H9 (cell line): ENCODE data around the gene SLC37A4. TPM values are rescaled to one million over a fixed set of nuclear protein-coding genes. Genes with fewer than 3 reads are reported as not detected.

Experiments used
- DNase-seq: peaks from one replicate; pipeline ENCODE4 v3.0.0-alpha.2; 2017
- H2AFZ ChIP-seq: one replicate; pipeline ENCODE4 v1.6.1; 2013; ENCODE audit warnings: mild to moderate bottlenecking, low read length, control low read depth, moderate library complexity
- H2AK5ac ChIP-seq: 2 replicates; pipeline ENCODE4 v1.6.1; 2013; ENCODE audit warnings: low read length, control low read depth, mixed read lengths; ENCODE audit not compliant: insufficient read length
- H2BK120ac ChIP-seq: one replicate; pipeline ENCODE4 v1.6.1; 2013; ENCODE audit warnings: low read depth, mild to moderate bottlenecking, low read length, control low read depth, inconsistent platforms; ENCODE audit not compliant: poor library complexity, severe bottlenecking
- H2BK12ac ChIP-seq: 2 replicates; pipeline ENCODE4 v1.6.1; 2013; ENCODE audit warnings: low read length, control low read depth, mixed read lengths, low read depth; ENCODE audit not compliant: insufficient read length
- H2BK15ac ChIP-seq: 2 replicates; pipeline ENCODE4 v1.6.1; 2013; ENCODE audit warnings: low read depth, low read length, control low read depth
- H2BK20ac ChIP-seq: one replicate; pipeline ENCODE4 v1.6.1; 2013; ENCODE audit warnings: low read depth, mild to moderate bottlenecking, low read length, control low read depth, inconsistent platforms; ENCODE audit not compliant: poor library complexity, severe bottlenecking
- H2BK5ac ChIP-seq: 2 replicates; pipeline ENCODE4 v1.6.1; 2013; ENCODE audit warnings: low read length, control low read depth, mixed read lengths; ENCODE audit not compliant: insufficient read length
- H3K14ac ChIP-seq: 2 replicates; pipeline ENCODE4 v1.6.1; 2013; ENCODE audit warnings: low read length, control low read depth; ENCODE audit not compliant: insufficient read depth
- H3K18ac ChIP-seq: 2 replicates; pipeline ENCODE4 v1.6.1; 2013; ENCODE audit warnings: low read depth, mild to moderate bottlenecking, mixed read lengths, low read length, control low read depth; ENCODE audit not compliant: insufficient read length
- H3K23ac ChIP-seq: 2 replicates; pipeline ENCODE4 v1.6.1; 2013; ENCODE audit warnings: low read length, control low read depth, mixed read lengths, low read depth; ENCODE audit not compliant: insufficient read length
- H3K23me2 ChIP-seq: 2 replicates; pipeline ENCODE4 v1.6.1; 2013; ENCODE audit warnings: low read depth, mild to moderate bottlenecking, mixed read lengths, low read length, control low read depth; ENCODE audit not compliant: insufficient read length, poor library complexity, severe bottlenecking
- H3K27ac ChIP-seq: 2 replicates; pipeline ENCODE4 v1.5.1; 2013; ENCODE audit warnings: low read length, control low read depth, mixed read lengths, low read depth; ENCODE audit not compliant: insufficient read length
- H3K27me3 ChIP-seq: 2 replicates; pipeline ENCODE4 v1.6.1; 2013; ENCODE audit warnings: low read length, control low read depth, inconsistent platforms; ENCODE audit not compliant: insufficient read depth
- H3K4ac ChIP-seq: 2 replicates; pipeline ENCODE4 v1.6.1; 2013; ENCODE audit warnings: low read depth, mild to moderate bottlenecking, control low read depth, inconsistent platforms, low read length, moderate library complexity
- H3K4me1 ChIP-seq: 2 replicates; pipeline ENCODE4 v1.6.1; 2013; ENCODE audit warnings: low read length, control low read depth, inconsistent platforms; ENCODE audit not compliant: insufficient read depth
- H3K4me2 ChIP-seq: 2 replicates; pipeline ENCODE4 v1.6.1; 2013; ENCODE audit warnings: low read length, control low read depth, mixed read lengths; ENCODE audit not compliant: insufficient read length, insufficient read depth
- H3K56ac ChIP-seq: 2 replicates; pipeline ENCODE4 v1.6.1; 2013; ENCODE audit warnings: low read depth, mild to moderate bottlenecking, mixed read lengths, low read length, control low read depth; ENCODE audit not compliant: insufficient read length
- H3K79me1 ChIP-seq: 2 replicates; pipeline ENCODE4 v1.6.1; 2013; ENCODE audit warnings: low read depth, mild to moderate bottlenecking, moderate library complexity, low read length, control low read depth, inconsistent platforms; ENCODE audit not compliant: insufficient read depth, poor library complexity, severe bottlenecking
- H3K79me2 ChIP-seq: 2 replicates; pipeline ENCODE4 v1.6.1; 2013; ENCODE audit warnings: low read length, control low read depth, inconsistent platforms; ENCODE audit not compliant: insufficient read depth
- H3K9ac ChIP-seq: 2 replicates; pipeline ENCODE4 v1.6.1; 2013; ENCODE audit warnings: low read length, control low read depth, mixed read lengths; ENCODE audit not compliant: insufficient read length; ENCODE audit errors: extremely low read depth
- H3K9me3 ChIP-seq: one replicate; pipeline ENCODE4 v1.6.1; 2013; ENCODE audit warnings: low read depth, low read length, inconsistent platforms; ENCODE audit not compliant: control insufficient read depth
- H3T11ph ChIP-seq: one replicate; pipeline ENCODE4 v1.6.1; 2013; ENCODE audit warnings: mild to moderate bottlenecking, low read length, control low read depth, inconsistent platforms
- H4K20me1 ChIP-seq: one replicate; pipeline ENCODE4 v1.6.1; 2013; ENCODE audit not compliant: control insufficient read depth, insufficient read length, insufficient read depth
- H4K5ac ChIP-seq: 2 replicates; pipeline ENCODE4 v1.6.1; 2013; ENCODE audit warnings: low read depth, mild to moderate bottlenecking, mixed read lengths, low read length, control low read depth; ENCODE audit not compliant: insufficient read length
- H4K8ac ChIP-seq: replicated peaks from 2 replicates; pipeline ENCODE4 v1.6.1; 2013; ENCODE audit warnings: low read length, control low read depth, mixed read lengths, low read depth; ENCODE audit not compliant: insufficient read length
- H4K91ac ChIP-seq: 2 replicates; pipeline ENCODE4 v1.6.1; 2013; ENCODE audit warnings: low read depth, mild to moderate bottlenecking, moderate library complexity, mixed read lengths, low read length, control low read depth; ENCODE audit not compliant: insufficient read length
- H3K27ac Mint-ChIP-seq, 3 experiments: 2 replicates in 2 of 3; 3 replicates in 1 of 3; pipeline ENCODE4 v1.8.0; 2020 to 2021; ENCODE audit warnings: mixed read lengths in 3 of 3, mild to moderate bottlenecking in 1 of 3, moderate library complexity in 1 of 3
- H3K27me3 Mint-ChIP-seq: 2 replicates; pipeline ENCODE4 v1.8.0; 2021; ENCODE audit warnings: low read depth, mild to moderate bottlenecking, moderate library complexity, mixed read lengths
- H3K36me3 Mint-ChIP-seq, 3 experiments: 2 replicates in 2 of 3; 3 replicates in 1 of 3; pipeline ENCODE4 v1.8.0; 2020 to 2021; ENCODE audit warnings: low read depth in 3 of 3, mixed read lengths in 3 of 3; ENCODE audit not compliant: insufficient read depth in 1 of 3
- H3K4me1 Mint-ChIP-seq, 2 experiments: 2 replicates each; pipeline ENCODE4 v1.8.0; 2020; ENCODE audit warnings: mixed read lengths in 2 of 2
- H3K4me3 Mint-ChIP-seq, 2 experiments: 2 replicates in 1 of 2; 3 replicates in 1 of 2; pipeline ENCODE4 v1.8.0; 2020 to 2021; ENCODE audit warnings: mild to moderate bottlenecking in 2 of 2, mixed read lengths in 2 of 2, moderate library complexity in 1 of 2
- H3K9me3 Mint-ChIP-seq, 2 experiments: 2 replicates in 1 of 2; 3 replicates in 1 of 2; pipeline ENCODE4 v1.8.0; 2020; ENCODE audit warnings: mild to moderate bottlenecking in 2 of 2, mixed read lengths in 2 of 2, moderate library complexity in 1 of 2
- WGBS: extraction: QIAGEN DNeasy Blood & Tissue Kit; methylation state at CpG from one replicate; pipeline ENCODE4 v1.1.7; 2013; ENCODE audit warnings: missing lambda C conversion rate, low lambda C conversion rate, mixed read lengths; ENCODE audit not compliant: insufficient read length; ENCODE audit errors: extremely low coverage; 5-methylcytosine and 5-hydroxymethylcytosine counted together
- microRNA-seq: library from miRNA; unstranded; fragments of <30 nt; microRNA quantifications from one replicate; pipeline ENCODE4, GENCODE V29; 2020; ENCODE audit warnings: borderline microRNAs expressed
- total RNA-seq: library from RNA; stranded (reverse); gene quantifications from 2 replicates; pipeline ENCODE4 v1.2.1, GENCODE V29; 2021
- TF ChIP-seq, protein P1 (sequence below): fragments of 200-600 bp; sonication (generic); conservative IDR thresholded peaks from 3 replicates; pipeline ENCODE4 v1.8.0; 2021; ENCODE audit warnings: antibody characterized with exemption, mild to moderate bottlenecking

The SLC37A4 gene
- total RNA-seq, 1 experiment from 2014 or later = 41.0 TPM

DNA sequence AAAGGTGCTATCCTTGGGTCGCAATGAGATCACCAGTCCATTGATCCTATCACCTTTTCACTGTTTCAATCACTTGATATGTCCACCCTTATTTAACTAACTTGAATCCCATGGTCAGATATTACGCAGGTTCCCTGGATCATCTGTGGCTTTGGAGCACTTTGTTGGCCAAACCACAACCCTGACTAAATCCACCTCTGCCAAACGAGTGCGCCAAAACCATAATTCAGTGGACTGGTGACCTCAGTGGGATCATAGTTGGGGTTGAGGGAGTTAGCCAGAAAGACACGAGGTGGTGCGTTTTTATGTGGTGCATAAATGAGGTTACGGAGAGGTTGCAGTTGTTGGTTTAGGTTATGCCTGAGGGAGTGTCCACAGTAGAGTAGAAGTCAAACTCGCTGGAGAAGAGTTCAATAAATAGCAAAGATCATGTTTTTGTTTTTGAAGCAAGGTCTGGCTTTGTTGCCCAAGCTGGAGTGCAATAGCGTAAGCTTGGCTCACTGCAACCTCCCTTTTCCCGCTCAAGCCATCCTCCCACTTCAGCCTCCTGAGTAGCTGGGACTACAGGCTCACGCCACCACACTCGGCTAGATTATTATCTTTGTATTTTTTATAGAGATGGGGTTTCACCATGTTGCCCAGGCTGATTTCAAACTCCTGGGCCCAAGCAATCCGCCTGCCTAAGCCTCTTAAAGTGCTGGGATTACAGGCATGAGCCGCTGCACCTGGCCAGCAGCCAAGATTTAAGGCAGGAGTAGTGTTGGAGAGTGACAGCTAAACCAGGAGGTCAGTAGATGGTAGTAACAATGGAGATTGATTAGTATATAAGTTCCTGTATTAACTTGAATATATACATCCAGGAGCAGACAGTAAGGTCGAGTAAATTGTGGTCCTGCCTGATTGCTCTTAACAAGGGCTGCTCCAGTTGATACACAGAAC is 54.6 kb downstream of the SLC37A4 start:
- no peak overlapping the region for H3K4ac ChIP-seq
- no peak overlapping the region for H4K8ac ChIP-seq
- H3K4me1 ChIP-seq = no peaks in the 10 kb centered on the region
- Mint-ChIP-seq H3K4me3 (no peak overlapping the region), H3K27me3 (peaks cover 12% of the 10 kb centered on the region), H3K27ac (no peak overlapping the region), H3K4me1 (peaks cover 12 to 21% of the 10 kb centered on the region in 2 experiments), H3K36me3 (no peaks in the 10 kb centered on the region), H3K9me3 (no peaks in the 10 kb centered on the region; a peak in 1 of 5 replicates)
- no peak overlapping the region for H3K9ac ChIP-seq
- H2BK5ac ChIP-seq = no peak overlapping the region
- no peak overlapping the region for H2BK120ac ChIP-seq
- no peak overlapping the region for H2BK12ac ChIP-seq
- no peak overlapping the region for H2BK20ac ChIP-seq
- no peaks in the 10 kb centered on the region for H3K9me3 ChIP-seq
- no peak overlapping the region for H4K5ac ChIP-seq
- H3K27ac ChIP-seq = no peak overlapping the region
- no peak overlapping the region for H2BK15ac ChIP-seq
- TF ChIP-seq, protein P1, sequence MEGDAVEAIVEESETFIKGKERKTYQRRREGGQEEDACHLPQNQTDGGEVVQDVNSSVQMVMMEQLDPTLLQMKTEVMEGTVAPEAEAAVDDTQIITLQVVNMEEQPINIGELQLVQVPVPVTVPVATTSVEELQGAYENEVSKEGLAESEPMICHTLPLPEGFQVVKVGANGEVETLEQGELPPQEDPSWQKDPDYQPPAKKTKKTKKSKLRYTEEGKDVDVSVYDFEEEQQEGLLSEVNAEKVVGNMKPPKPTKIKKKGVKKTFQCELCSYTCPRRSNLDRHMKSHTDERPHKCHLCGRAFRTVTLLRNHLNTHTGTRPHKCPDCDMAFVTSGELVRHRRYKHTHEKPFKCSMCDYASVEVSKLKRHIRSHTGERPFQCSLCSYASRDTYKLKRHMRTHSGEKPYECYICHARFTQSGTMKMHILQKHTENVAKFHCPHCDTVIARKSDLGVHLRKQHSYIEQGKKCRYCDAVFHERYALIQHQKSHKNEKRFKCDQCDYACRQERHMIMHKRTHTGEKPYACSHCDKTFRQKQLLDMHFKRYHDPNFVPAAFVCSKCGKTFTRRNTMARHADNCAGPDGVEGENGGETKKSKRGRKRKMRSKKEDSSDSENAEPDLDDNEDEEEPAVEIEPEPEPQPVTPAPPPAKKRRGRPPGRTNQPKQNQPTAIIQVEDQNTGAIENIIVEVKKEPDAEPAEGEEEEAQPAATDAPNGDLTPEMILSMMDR = no peak
- no peaks in the 10 kb centered on the region for H3K79me1 ChIP-seq
- H3K23ac ChIP-seq = no peak overlapping the region
- H3K56ac ChIP-seq = no peak overlapping the region
- no peak overlapping the region for H4K91ac ChIP-seq
- WGBS = no CpG with 5 or more reads among the region's 15 CpGs
- no peak overlapping the region for H3T11ph ChIP-seq
- H3K18ac ChIP-seq = no peak overlapping the region
- no peak overlapping the region for H2AK5ac ChIP-seq
- no peak overlapping the region for H3K4me2 ChIP-seq
- H4K20me1 ChIP-seq = no peaks in the 10 kb centered on the region
- DNase-seq = no peak
- no peaks in the 10 kb centered on the region for H3K79me2 ChIP-seq
- no peak overlapping the region for H3K14ac ChIP-seq
- no peaks in the 10 kb centered on the region for H3K23me2 ChIP-seq
- H2AFZ ChIP-seq = no peak overlapping the region
- H3K27me3 ChIP-seq = no peaks in the 10 kb centered on the region; the same call in 1 of the 2 replicates

Small RNA genes lying within 50 kb of the gene (microRNA-seq; reads per million reads assigned to microRNA genes)
- not detected for gene MIR3656

Other genes with a start within 250 kb of the SLC37A4 start
- gene DDX6, start 239.7 kb downstream of the SLC37A4 start, total RNA-seq = 221 and 222 TPM in 2 replicates
- 0.07 and 0.11 TPM in 2 replicates for gene CXCR5, start 147.0 kb downstream of the SLC37A4 start, total RNA-seq
- 74.9 and 78.4 TPM in 2 replicates for gene BCL9L, start 105.0 kb downstream of the SLC37A4 start, total RNA-seq
- gene UPK2, start 74.6 kb downstream of the SLC37A4 start, total RNA-seq = 0.24 and 0.33 TPM in 2 replicates
- gene FOXR1, start 59.1 kb downstream of the SLC37A4 start, total RNA-seq = not detected in 2 replicates
- 51.2 and 55.2 TPM in 2 replicates for gene CENATAC, start 32.7 kb downstream of the SLC37A4 start, total RNA-seq
- 1,450 and 1,453 TPM in 2 replicates for gene RPS25, start 12.5 kb downstream of the SLC37A4 start, total RNA-seq
- 82.8 TPM in 2 replicates for gene TRAPPC4, start 12.1 kb downstream of the SLC37A4 start, total RNA-seq
- 228 and 234 TPM in 2 replicates for gene HYOU1, start 26.3 kb upstream of the SLC37A4 start, total RNA-seq
- 17.5 and 18.6 TPM in 2 replicates for gene VPS11, start 36.9 kb upstream of the SLC37A4 start, total RNA-seq
- 57.2 and 57.7 TPM in 2 replicates for gene HMBS, start 54.0 kb upstream of the SLC37A4 start, total RNA-seq
- 43.6 and 44.5 TPM in 2 replicates for gene DPAGT1, start 71.0 kb upstream of the SLC37A4 start, total RNA-seq
- 5.5 and 5.6 TPM in 2 replicates for gene C2CD2L, start 76.5 kb upstream of the SLC37A4 start, total RNA-seq
- gene HINFP, start 90.7 kb upstream of the SLC37A4 start, total RNA-seq = 42.1 and 42.4 TPM in 2 replicates
- 0.68 and 1.2 TPM in 2 replicates for gene ABCG4, start 118.2 kb upstream of the SLC37A4 start, total RNA-seq
- gene NLRX1, start 137.8 kb upstream of the SLC37A4 start, total RNA-seq = 17.2 and 18.2 TPM in 2 replicates
- gene NHERF4, start 154.6 kb upstream of the SLC37A4 start, total RNA-seq = 0.39 TPM in 1 of 2 replicates, not detected in the other
- 52.1 and 56.4 TPM in 2 replicates for gene CBL, start 175.5 kb upstream of the SLC37A4 start, total RNA-seq